Ishikawa (cell line): ENCODE data around the gene NUP50.

Experiments
- CEBPB ChIP-seq: IDR thresholded peaks from 2 replicates; pipeline ENCODE4 v1.6.1; 2012
- CREB1 ChIP-seq: IDR thresholded peaks from 2 replicates; pipeline ENCODE4 v1.6.1; 2012; ENCODE audit warnings: low read depth
- EGR1 ChIP-seq: IDR thresholded peaks from 2 replicates; pipeline ENCODE4 v1.6.1; 2012
- EP300 ChIP-seq: IDR thresholded peaks from 2 replicates; pipeline ENCODE4 v1.6.1; 2012; ENCODE audit warnings: borderline replicate concordance
- FOXM1 ChIP-seq: IDR thresholded peaks from 2 replicates; pipeline ENCODE4 v1.6.1; 2012; ENCODE audit warnings: low read depth, borderline replicate concordance
- MAX ChIP-seq: IDR thresholded peaks from 2 replicates; pipeline ENCODE4 v1.6.1; 2012
- NFIC ChIP-seq: IDR thresholded peaks from 2 replicates; pipeline ENCODE4 v1.6.1; 2012
- RAD21 ChIP-seq: IDR thresholded peaks from 2 replicates; pipeline ENCODE4 v1.6.1; 2012; ENCODE audit warnings: low read depth
- TAF1 ChIP-seq: IDR thresholded peaks from 2 replicates; pipeline ENCODE4 v1.6.1; 2012; ENCODE audit warnings: low read depth, mild to moderate bottlenecking
- TCF12 ChIP-seq: IDR thresholded peaks from 2 replicates; pipeline ENCODE4 v1.6.1; 2012; ENCODE audit warnings: low read depth
- TEAD4 ChIP-seq: IDR thresholded peaks from 2 replicates; pipeline ENCODE4 v1.6.1; 2012
- YY1 ChIP-seq: IDR thresholded peaks from 2 replicates; pipeline ENCODE4 v1.6.1; 2012; ENCODE audit warnings: low read depth
- ZBTB7A ChIP-seq: IDR thresholded peaks from 2 replicates; pipeline ENCODE4 v1.6.1; 2012; ENCODE audit warnings: low read depth
- TF ChIP-seq, protein P1 (sequence below): IDR thresholded peaks from 2 replicates; pipeline ENCODE4 v1.6.1; 2012
- TF ChIP-seq, protein P2 (sequence below): IDR thresholded peaks from 2 replicates; pipeline ENCODE4 v1.6.1; 2012; ENCODE audit warnings: low read depth, mild to moderate bottlenecking

NUP50 gene

GRCh38 chr22:45159652-45160462, 3.9 kb upstream of the NUP50 start:
- TF ChIP-seq MAX (no peak), FOXM1 (no peak), NFIC (no peak), RAD21 (no peak), EGR1 (no peak), ZBTB7A (no peak), YY1 (no peak), CEBPB (no peak), CREB1 (no peak), EP300 (no peak), TEAD4 (no peak), TCF12 (no peak), TAF1 (no peak)
- TF ChIP-seq, protein P1, sequence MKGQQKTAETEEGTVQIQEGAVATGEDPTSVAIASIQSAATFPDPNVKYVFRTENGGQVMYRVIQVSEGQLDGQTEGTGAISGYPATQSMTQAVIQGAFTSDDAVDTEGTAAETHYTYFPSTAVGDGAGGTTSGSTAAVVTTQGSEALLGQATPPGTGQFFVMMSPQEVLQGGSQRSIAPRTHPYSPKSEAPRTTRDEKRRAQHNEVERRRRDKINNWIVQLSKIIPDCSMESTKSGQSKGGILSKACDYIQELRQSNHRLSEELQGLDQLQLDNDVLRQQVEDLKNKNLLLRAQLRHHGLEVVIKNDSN = no peak
- TF ChIP-seq, protein P2, sequence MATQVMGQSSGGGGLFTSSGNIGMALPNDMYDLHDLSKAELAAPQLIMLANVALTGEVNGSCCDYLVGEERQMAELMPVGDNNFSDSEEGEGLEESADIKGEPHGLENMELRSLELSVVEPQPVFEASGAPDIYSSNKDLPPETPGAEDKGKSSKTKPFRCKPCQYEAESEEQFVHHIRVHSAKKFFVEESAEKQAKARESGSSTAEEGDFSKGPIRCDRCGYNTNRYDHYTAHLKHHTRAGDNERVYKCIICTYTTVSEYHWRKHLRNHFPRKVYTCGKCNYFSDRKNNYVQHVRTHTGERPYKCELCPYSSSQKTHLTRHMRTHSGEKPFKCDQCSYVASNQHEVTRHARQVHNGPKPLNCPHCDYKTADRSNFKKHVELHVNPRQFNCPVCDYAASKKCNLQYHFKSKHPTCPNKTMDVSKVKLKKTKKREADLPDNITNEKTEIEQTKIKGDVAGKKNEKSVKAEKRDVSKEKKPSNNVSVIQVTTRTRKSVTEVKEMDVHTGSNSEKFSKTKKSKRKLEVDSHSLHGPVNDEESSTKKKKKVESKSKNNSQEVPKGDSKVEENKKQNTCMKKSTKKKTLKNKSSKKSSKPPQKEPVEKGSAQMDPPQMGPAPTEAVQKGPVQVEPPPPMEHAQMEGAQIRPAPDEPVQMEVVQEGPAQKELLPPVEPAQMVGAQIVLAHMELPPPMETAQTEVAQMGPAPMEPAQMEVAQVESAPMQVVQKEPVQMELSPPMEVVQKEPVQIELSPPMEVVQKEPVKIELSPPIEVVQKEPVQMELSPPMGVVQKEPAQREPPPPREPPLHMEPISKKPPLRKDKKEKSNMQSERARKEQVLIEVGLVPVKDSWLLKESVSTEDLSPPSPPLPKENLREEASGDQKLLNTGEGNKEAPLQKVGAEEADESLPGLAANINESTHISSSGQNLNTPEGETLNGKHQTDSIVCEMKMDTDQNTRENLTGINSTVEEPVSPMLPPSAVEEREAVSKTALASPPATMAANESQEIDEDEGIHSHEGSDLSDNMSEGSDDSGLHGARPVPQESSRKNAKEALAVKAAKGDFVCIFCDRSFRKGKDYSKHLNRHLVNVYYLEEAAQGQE = no peak

DNA sequence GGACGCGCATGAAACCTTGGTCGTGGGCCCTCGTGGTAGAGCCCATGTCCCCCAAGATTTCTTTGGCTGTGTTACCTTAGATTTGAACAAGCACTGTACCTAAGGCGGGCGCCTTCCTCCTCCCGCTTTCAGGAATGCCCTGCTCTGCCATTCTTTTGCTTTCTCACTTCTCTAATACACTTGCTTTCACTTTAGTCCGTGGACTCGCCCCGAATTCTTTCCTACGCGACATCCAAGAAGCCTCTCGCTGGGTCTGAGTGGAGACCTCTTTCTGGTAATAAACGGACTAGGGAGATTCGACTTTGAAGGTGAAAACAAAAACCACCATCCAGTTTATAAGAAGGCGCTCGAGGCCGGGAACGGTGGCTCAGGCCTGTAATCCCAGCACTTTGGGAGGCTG, 1.2 kb upstream of the NUP50 start:
- no peak for TF ChIP-seq MAX
- TF ChIP-seq YY1 = no peak
- TF ChIP-seq EP300 = no peak
- TF ChIP-seq EGR1 = no peak
- no peak for TF ChIP-seq TEAD4
- TF ChIP-seq, protein P1 = no peak
- TF ChIP-seq TCF12 = no peak
- no peak for TF ChIP-seq CREB1
- TF ChIP-seq CEBPB = no peak
- no peak for TF ChIP-seq NFIC
- TF ChIP-seq ZBTB7A = no peak
- TF ChIP-seq FOXM1 = no peak
- TF ChIP-seq TAF1 = no peak
- no peak for TF ChIP-seq RAD21
- TF ChIP-seq, protein P2 = no peak

DNA sequence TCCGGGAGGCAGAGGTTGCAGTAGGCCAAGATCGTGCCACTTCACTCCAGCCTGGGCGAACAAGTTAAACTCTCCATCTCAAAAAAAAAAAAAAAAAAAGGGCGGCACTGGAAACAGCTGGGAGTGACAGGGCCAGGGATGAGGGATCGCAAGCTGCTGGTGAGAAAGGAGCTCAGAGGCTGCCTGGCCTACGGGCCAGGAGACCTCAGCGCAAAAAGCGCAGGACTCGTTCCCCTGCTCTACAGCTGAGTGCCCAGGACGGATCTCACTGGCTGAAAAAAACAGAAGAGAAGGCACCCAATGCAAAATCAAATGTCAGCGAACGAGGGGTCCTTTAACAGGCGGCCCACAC, 650 bp upstream of the NUP50 start:
- TF ChIP-seq TAF1 (no peak), CREB1 (no peak), EP300 (no peak), YY1 (no peak), CEBPB (no peak), TEAD4 (no peak)
- TF ChIP-seq, protein P2 = no peak

GRCh38 chr22:45164270-45165088, 754 bp downstream of the NUP50 start:
- TF ChIP-seq TCF12 (no peak), EGR1 (no peak), RAD21 (no peak), EP300 (no peak)
- TF ChIP-seq, protein P2 = no peak
